Liver (tissue), 3 donors: ENCODE results near the gene GNB1.

Experiments
- CTCF ChIP-seq: fragments of 150-350 bp; IDR thresholded peaks from 2 replicates; pipeline ENCODE4 v1.5.1; 2017; ENCODE audit warnings: improper control_type of control experiment, low read depth, low read length; ENCODE audit not compliant: missing input control
- EGR1 ChIP-seq, 2 donors: IDR thresholded peaks; 2 replicates each; pipeline ENCODE4 v1.6.1; 2016 to 2018; ENCODE audit warnings: antibody characterized with exemption in 2 of 2, low read depth in 2 of 2
- GABPA ChIP-seq, 2 donors: IDR thresholded peaks in 1 of 2; conservative IDR thresholded peaks in 1 of 2; 2 replicates each; pipeline ENCODE4 v1.6.1; 2016; ENCODE audit warnings: antibody characterized with exemption in 2 of 2, mild to moderate bottlenecking in 1 of 2, moderate library complexity in 1 of 2
- JUND ChIP-seq, 2 donors: IDR thresholded peaks; 2 replicates each; pipeline ENCODE4 v1.6.1; 2016; ENCODE audit warnings: antibody characterized with exemption in 2 of 2
- NR2F2 ChIP-seq: IDR thresholded peaks from 2 replicates; pipeline ENCODE4 v1.6.1; 2016; ENCODE audit warnings: antibody characterized with exemption
- RAD21 ChIP-seq, 2 donors: IDR thresholded peaks; 2 replicates each; pipeline ENCODE4 v1.6.1; 2016; ENCODE audit warnings: antibody characterized with exemption in 2 of 2, mild to moderate bottlenecking in 2 of 2
- REST ChIP-seq: IDR thresholded peaks from 2 replicates; pipeline ENCODE4 v1.6.1; 2016; ENCODE audit warnings: antibody characterized with exemption, mild to moderate bottlenecking
- RXRA ChIP-seq, 2 donors: IDR thresholded peaks; 2 replicates each; pipeline ENCODE4 v1.6.1; 2017 to 2018; ENCODE audit warnings: antibody characterized with exemption in 2 of 2, mild to moderate bottlenecking in 1 of 2
- TAF1 ChIP-seq: conservative IDR thresholded peaks from 2 replicates; pipeline ENCODE4 v1.6.1; 2016; ENCODE audit warnings: antibody characterized with exemption, mild to moderate bottlenecking
- YY1 ChIP-seq: IDR thresholded peaks from 2 replicates; pipeline ENCODE4 v1.6.1; 2016; ENCODE audit warnings: antibody characterized with exemption, mild to moderate bottlenecking
- donor health status: healthy.
- donor health status: healthy.

GRCh38 chr1:1937061-1937460 lies 46.2 kb upstream of the GNB1 start:
- TF ChIP-seq CTCF (no peak), RXRA (IDR thresholded peaks at IDR 0.05) (no peak), NR2F2 (no peak), YY1 (no peak), JUND (IDR thresholded peaks at IDR 0.05) (no peak), REST (no peak), EGR1 (IDR thresholded peaks at IDR 0.05; ENCODE audit: low read depth in 2 of 2) (no peak), TAF1 (no peak), RAD21 (IDR thresholded peaks at IDR 0.05) (no peak), GABPA (IDR thresholded peaks at IDR 0.05 in 1 of 2, conservative IDR thresholded peaks at IDR 0.05 in 1 of 2) (no peak)
